DOHH2 (cell line): Measurements from ENCODE around the gene SCNN1B.

Experiments used
- H3F3A ChIP-seq: fragments of 200-600 bp; sonication (generic), shearing (Covaris generic); 2 replicates; pipeline ENCODE4 v1.6.0; 2016; ENCODE audit warnings: antibody characterized with exemption, mild to moderate bottlenecking; ENCODE audit not compliant: control insufficient read depth, insufficient read depth
- H3K27ac ChIP-seq: fragments of 200-600 bp; sonication (generic); 2 replicates; pipeline ENCODE4 v1.5.1; 2014; ENCODE audit warnings: low read depth, mild to moderate bottlenecking, low read length, moderate library complexity
- H3K27me3 ChIP-seq: fragments of 200-600 bp; sonication (generic); 2 replicates; pipeline ENCODE4 v1.6.1; 2014; ENCODE audit warnings: mild to moderate bottlenecking, low read length, mixed read lengths; ENCODE audit not compliant: control insufficient read depth
- H3K36me3 ChIP-seq: fragments of 200-600 bp; sonication (generic); 2 replicates; pipeline ENCODE4 v1.6.1; 2014; ENCODE audit warnings: mild to moderate bottlenecking, low read length, moderate library complexity, mixed read lengths; ENCODE audit not compliant: control insufficient read depth
- H3K4me1 ChIP-seq: fragments of 200-600 bp; sonication (generic); 2 replicates; pipeline ENCODE4 v1.6.1; 2014; ENCODE audit warnings: mild to moderate bottlenecking, low read length, mixed read lengths; ENCODE audit not compliant: control insufficient read depth
- H3K4me2 ChIP-seq: fragments of 200-600 bp; sonication (generic); 2 replicates; pipeline ENCODE4 v1.6.0; 2014; ENCODE audit warnings: mild to moderate bottlenecking, low read length, moderate library complexity
- H3K4me3 ChIP-seq: fragments of 200-600 bp; sonication (generic); 2 replicates; pipeline ENCODE4 v1.5.1; 2014; ENCODE audit warnings: mild to moderate bottlenecking, low read length, mixed read lengths
- H3K79me2 ChIP-seq: fragments of 200-600 bp; sonication (generic); 2 replicates; pipeline ENCODE4 v1.6.1; 2014; ENCODE audit warnings: mild to moderate bottlenecking, low read length, mixed read lengths; ENCODE audit not compliant: control insufficient read depth
- H3K9me2 ChIP-seq: fragments of 200-600 bp; sonication (generic); replicated peaks from 2 replicates; pipeline ENCODE4 v1.6.1; 2014; ENCODE audit warnings: mild to moderate bottlenecking, low read length, mixed read lengths; ENCODE audit not compliant: control insufficient read depth
- H3K9me3 ChIP-seq: fragments of 200-600 bp; sonication (generic); 2 replicates; pipeline ENCODE4 v1.6.1; 2014; ENCODE audit warnings: antibody characterized with exemption, low read length, mixed read lengths; ENCODE audit not compliant: control insufficient read depth, insufficient read depth
- H4K20me1 ChIP-seq: fragments of 200-600 bp; sonication (generic); 2 replicates; pipeline ENCODE4 v1.6.0; 2014; ENCODE audit warnings: low read depth, mild to moderate bottlenecking, antibody characterized with exemption, low read length, moderate library complexity; ENCODE audit not compliant: control insufficient read depth, insufficient read depth
- EZH2phosphoT487 ChIP-seq: fragments of 200-600 bp; sonication (generic); IDR thresholded peaks from 2 replicates; pipeline ENCODE4 v1.6.1; 2017; ENCODE audit warnings: borderline replicate concordance, mild to moderate bottlenecking, antibody characterized with exemption, low read length, moderate library complexity, mixed read lengths
- TF ChIP-seq, protein P1 (sequence below): fragments of 200-600 bp; sonication (generic); IDR thresholded peaks from one replicate; pipeline ENCODE4 v1.5.1; 2014; ENCODE audit warnings: antibody characterized with exemption, mild to moderate bottlenecking, low read depth, low read length; ENCODE audit not compliant: poor library complexity, severe bottlenecking

Gene SCNN1B

DNA sequence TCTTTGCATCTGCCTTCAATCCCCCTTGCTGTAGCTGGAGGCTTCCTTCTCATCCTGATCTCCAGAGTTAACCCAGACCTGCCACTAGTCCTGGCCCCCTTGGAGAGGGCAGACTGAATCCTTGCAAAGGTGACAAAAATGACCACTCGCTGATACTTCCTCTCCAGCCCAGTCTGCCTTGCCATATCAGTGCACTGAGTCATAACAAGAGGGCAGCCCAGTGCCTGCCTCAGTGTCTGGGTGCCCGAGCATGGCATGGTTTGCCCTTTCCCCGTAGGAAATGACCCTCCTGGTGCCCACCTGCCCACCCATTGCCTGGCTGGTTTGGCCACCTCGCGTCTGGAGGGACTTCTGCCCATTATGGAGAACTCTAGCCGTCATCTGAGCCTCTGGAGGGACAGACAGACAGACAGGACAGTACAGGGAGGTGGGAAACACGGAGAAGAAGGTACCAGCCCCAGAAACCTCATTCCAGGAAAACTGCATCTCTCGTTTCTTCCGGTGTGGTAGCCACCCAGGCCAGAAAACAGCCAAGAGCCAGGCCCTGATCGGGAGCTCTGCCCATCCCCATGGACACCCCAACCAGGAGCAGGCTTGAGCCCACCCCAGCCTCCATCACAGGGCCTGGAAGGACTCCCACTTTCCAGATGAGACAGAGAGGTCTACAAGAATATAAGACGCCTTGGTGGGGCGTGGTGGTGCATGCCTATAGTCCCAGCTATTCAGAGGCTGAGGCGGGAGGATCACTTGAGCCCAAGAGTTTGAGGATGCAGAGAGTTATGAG is 71.5 kb downstream of the SCNN1B start:
- no peaks in the 10 kb centered on the region for H3K79me2 ChIP-seq
- no peaks in the 10 kb centered on the region for H3K9me3 ChIP-seq
- no peak overlapping the region for H3K4me3 ChIP-seq
- H3K4me1 ChIP-seq: no peaks in the 10 kb centered on the region
- TF ChIP-seq EZH2phosphoT487: no peak
- TF ChIP-seq, protein P1, sequence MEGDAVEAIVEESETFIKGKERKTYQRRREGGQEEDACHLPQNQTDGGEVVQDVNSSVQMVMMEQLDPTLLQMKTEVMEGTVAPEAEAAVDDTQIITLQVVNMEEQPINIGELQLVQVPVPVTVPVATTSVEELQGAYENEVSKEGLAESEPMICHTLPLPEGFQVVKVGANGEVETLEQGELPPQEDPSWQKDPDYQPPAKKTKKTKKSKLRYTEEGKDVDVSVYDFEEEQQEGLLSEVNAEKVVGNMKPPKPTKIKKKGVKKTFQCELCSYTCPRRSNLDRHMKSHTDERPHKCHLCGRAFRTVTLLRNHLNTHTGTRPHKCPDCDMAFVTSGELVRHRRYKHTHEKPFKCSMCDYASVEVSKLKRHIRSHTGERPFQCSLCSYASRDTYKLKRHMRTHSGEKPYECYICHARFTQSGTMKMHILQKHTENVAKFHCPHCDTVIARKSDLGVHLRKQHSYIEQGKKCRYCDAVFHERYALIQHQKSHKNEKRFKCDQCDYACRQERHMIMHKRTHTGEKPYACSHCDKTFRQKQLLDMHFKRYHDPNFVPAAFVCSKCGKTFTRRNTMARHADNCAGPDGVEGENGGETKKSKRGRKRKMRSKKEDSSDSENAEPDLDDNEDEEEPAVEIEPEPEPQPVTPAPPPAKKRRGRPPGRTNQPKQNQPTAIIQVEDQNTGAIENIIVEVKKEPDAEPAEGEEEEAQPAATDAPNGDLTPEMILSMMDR: no peak
- no peaks in the 10 kb centered on the region for H4K20me1 ChIP-seq
- peaks cover 4% of the 10 kb centered on the region; the same call in 1 of the 2 replicates for H3K27me3 ChIP-seq
- H3F3A ChIP-seq: no peaks in the 10 kb centered on the region
- H3K4me2 ChIP-seq: no peak overlapping the region
- no peak overlapping the region for H3K27ac ChIP-seq
- no peaks in the 10 kb centered on the region for H3K36me3 ChIP-seq
- H3K9me2 ChIP-seq: no peaks in the 10 kb centered on the region

- H4K20me1 ChIP-seq: no peaks in the 10 kb centered on the region
These were observed 72.8 kb downstream of the SCNN1B start for GRCh38 chr16:23374721-23375510.

DNA sequence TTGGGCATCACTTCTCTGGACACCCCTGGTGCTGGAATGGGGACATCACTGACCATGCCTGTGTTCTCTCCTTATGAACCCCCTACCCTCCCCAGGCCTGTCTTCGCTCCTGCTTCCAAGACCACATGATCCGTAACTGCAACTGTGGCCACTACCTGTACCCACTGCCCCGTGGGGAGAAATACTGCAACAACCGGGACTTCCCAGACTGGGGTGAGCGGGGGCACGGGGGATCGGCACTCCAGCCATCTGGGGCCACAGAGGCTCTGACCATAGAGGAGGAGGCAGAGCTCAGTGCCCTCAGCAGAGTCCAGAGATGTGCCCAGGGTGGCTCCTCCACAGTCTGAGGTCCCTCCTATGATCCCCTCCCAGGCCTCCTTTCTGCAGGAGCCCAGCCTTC is 73.5 kb downstream of the SCNN1B start:
- no peaks in the 10 kb centered on the region for H3K4me1 ChIP-seq
- H3K79me2 ChIP-seq: no peaks in the 10 kb centered on the region
- H3K36me3 ChIP-seq: no peaks in the 10 kb centered on the region
- H4K20me1 ChIP-seq: no peaks in the 10 kb centered on the region
- no peaks in the 10 kb centered on the region for H3F3A ChIP-seq
- TF ChIP-seq EZH2phosphoT487: no peak
- TF ChIP-seq, protein P1: no peak
- no peaks in the 10 kb centered on the region for H3K9me2 ChIP-seq
- H3K4me3 ChIP-seq: no peak overlapping the region
- H3K27ac ChIP-seq: no peak overlapping the region
- H3K4me2 ChIP-seq: no peak overlapping the region
- peaks cover 4% of the 10 kb centered on the region; the same call in 1 of the 2 replicates for H3K27me3 ChIP-seq
- no peaks in the 10 kb centered on the region for H3K9me3 ChIP-seq

More at GRCh38 chr16:23374721-23375510, 72.8 kb downstream of the SCNN1B start:
- H3K27me3 ChIP-seq: peaks cover 4% of the 10 kb centered on the region; the same call in 1 of the 2 replicates
- H3K4me1 ChIP-seq: no peaks in the 10 kb centered on the region
- no peak overlapping the region for H3K4me3 ChIP-seq
- H3K36me3 ChIP-seq: no peaks in the 10 kb centered on the region
- no peak overlapping the region for H3K4me2 ChIP-seq
- no peaks in the 10 kb centered on the region for H3F3A ChIP-seq
- H3K79me2 ChIP-seq: no peaks in the 10 kb centered on the region
- H3K9me3 ChIP-seq: no peaks in the 10 kb centered on the region
- TF ChIP-seq, protein P1: no peak
- TF ChIP-seq EZH2phosphoT487: no peak
- no peaks in the 10 kb centered on the region for H3K9me2 ChIP-seq
- no peak overlapping the region for H3K27ac ChIP-seq
